Measurements from ENCODE around the gene RARG.

RARG gene

DNA sequence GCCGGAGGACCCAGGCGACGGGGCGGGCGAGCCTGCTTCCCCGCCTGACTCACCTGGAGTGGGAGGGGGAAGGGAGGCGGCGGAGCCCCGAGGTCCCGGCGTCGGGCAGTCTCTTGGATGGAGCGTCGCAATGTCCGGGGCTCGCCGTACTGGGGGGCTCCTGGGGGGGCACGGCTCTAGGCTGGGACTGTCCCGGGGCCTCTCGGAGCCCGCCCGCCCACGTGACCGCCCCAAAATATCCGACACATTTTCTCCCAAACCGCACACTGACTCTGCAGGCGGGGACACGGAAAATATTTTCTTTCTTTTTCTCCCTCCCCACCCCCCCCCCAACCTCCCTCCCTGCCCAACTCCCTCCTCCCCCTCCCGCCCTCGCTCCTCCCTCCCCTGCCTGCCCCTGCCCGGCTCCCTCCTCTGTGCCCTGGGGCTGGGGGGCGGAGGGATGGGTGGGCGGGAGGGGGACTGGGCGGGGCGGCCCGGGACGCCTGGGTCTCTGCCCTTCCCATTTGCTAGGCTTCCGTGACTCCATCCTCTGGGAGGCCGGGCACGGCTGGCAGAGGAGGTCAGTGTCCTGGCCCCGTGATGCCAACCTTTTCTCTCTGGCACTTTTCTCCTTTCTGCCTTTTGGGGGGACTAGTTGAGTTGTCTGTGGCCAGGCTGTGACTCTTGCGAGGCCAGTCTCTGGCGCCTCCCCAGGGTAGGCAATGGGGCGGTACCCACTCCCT is at the start of gene RARG:
Gene RARG (minus strand): TSS at position 289 of the 725 bp plus-strand sequence. CDS start 4,664 bp downstream, outside the sequence.
- H3K27ac Mint-ChIP-seq: peak within 1 kb of the TSS; percentile 80
- H3K9me3 Mint-ChIP-seq: no peaks in the 10 kb centered on the region
- peaks cover 53% of the 10 kb centered on the region for H3K4me1 Mint-ChIP-seq (ENCODE audit: low read depth)
- H3K4me3 Mint-ChIP-seq: peak within 1 kb of the TSS; percentile 89
- peaks cover under 1% of the 10 kb centered on the region for H3K36me3 Mint-ChIP-seq (ENCODE audit: low read depth)
- H3K27me3 Mint-ChIP-seq (ENCODE audit: low read depth): no peaks in the 10 kb centered on the region

DNA sequence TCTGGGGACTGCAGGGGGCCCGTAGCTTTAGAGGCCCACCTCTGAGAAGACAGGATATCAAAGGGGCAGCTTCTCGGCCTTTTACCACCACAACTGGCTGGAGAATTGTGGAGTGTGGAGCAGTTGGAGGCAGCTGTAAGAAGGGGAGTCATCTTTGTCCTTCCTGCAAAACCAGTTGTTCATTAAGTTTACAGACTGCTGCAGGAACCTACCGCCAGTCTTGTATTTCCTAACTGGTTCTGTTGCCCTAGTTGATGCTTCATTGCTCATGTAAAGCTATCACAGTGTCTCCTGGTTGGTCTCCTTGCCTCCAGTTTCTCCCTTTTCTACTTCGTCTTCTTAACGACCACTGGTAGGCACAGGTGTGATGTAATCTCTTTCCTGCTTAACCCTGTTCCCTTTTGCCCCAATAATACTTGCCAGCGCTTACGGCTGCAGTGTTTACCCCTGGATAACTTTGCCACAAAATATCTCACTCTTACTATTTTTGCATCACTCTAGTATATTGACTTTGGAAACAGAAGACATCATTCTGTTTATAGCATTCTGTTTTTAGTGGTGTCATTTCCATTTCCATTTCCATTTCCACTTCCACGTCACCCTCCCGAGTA is 48.0 kb upstream of the RARG start:
- Mint-ChIP-seq H3K36me3 (ENCODE audit: low read depth) (peaks cover 43% of the 10 kb centered on the region), H3K4me1 (ENCODE audit: low read depth) (peaks cover 8% of the 10 kb centered on the region), H3K27me3 (ENCODE audit: low read depth) (no peaks in the 10 kb centered on the region), H3K4me3 (no peak overlapping the region), H3K9me3 (no peaks in the 10 kb centered on the region), H3K27ac (no peak overlapping the region)

DNA sequence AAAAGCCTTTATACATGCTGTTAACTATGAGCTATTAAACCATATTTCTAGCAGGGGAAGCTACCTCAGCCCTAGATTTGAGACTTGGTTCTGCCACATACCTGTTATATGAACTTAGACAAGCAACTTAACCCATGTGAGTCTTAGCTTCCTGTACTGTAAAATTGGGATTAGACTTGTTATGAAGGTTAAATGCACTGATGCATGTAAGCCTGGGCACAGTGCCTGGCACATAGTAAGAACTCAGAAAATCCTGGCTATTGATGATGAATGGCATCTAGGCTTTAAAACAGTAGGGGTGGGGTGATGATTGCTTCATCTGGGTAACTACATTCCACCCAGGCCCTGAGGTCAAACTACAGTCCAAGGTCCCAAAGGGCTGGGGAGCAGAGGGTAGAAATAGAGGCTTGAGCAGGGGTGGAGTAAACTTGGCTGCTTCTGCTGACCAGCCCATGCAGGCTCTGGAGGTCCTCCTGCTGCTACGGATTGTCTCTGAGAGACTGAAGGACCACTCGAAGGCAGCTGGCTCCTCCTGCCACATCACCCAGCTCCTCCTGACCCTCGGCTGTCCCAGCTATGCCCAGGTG is 47.4 kb upstream of the RARG start:
- Mint-ChIP-seq H3K9me3 (no peaks in the 10 kb centered on the region), H3K27ac (no peak overlapping the region), H3K36me3 (ENCODE audit: low read depth) (peaks cover 43% of the 10 kb centered on the region), H3K27me3 (ENCODE audit: low read depth) (no peaks in the 10 kb centered on the region), H3K4me1 (ENCODE audit: low read depth) (peaks cover 8% of the 10 kb centered on the region), H3K4me3 (no peak overlapping the region)

DNA sequence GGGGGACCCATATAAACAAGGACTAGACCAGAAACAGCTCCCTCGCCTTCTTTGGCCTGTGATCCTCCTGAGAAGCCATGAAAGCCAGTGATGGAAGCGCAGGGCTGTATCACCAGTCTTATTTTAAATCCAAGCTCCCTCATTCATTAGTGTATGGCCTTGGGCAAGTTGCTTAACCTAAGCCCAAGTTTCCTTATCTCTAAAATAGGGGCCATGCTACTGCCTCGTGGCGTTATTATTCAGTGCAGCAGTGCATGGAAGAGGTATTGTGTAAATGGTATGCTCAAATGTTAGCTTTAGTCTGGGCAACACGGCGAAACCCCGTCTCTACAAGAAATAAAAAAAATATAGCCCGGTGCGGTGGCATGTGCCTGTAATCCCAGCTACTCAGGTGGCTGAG is 46.0 kb upstream of the RARG start:
- peaks cover 11% of the 10 kb centered on the region for H3K4me1 Mint-ChIP-seq (ENCODE audit: low read depth)
- H3K36me3 Mint-ChIP-seq (ENCODE audit: low read depth): peaks cover 37% of the 10 kb centered on the region
- H3K4me3 Mint-ChIP-seq: no peak overlapping the region
- H3K27me3 Mint-ChIP-seq (ENCODE audit: low read depth): no peaks in the 10 kb centered on the region
- no peak overlapping the region for H3K27ac Mint-ChIP-seq
- no peaks in the 10 kb centered on the region for H3K9me3 Mint-ChIP-seq

DNA sequence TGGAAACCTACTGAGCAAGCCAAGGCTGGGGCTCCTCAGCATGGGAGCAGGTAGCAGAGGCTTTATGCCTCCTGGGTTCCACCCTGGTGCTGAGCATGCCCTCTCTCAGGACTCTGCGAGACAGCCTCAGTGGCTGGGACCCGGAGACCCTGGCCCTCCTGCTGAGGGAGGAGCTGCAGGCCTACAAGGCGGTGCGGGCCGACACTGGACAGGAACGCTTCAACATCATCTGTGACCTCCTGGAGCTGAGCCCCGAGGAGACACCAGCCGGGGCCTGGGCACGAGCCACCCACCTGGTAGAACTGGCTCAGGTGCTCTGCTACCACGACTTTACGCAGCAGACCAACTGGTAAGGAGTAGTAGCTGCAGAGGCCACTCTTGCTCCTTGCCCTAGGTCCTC is 44.5 kb upstream of the RARG start:
- H3K4me1 Mint-ChIP-seq (ENCODE audit: low read depth): peaks cover 16% of the 10 kb centered on the region
- H3K36me3 Mint-ChIP-seq (ENCODE audit: low read depth): peaks cover 34% of the 10 kb centered on the region
- no peaks in the 10 kb centered on the region for H3K27me3 Mint-ChIP-seq (ENCODE audit: low read depth)
- no peak overlapping the region for H3K27ac Mint-ChIP-seq
- no peak overlapping the region for H3K4me3 Mint-ChIP-seq
- no peaks in the 10 kb centered on the region for H3K9me3 Mint-ChIP-seq

DNA sequence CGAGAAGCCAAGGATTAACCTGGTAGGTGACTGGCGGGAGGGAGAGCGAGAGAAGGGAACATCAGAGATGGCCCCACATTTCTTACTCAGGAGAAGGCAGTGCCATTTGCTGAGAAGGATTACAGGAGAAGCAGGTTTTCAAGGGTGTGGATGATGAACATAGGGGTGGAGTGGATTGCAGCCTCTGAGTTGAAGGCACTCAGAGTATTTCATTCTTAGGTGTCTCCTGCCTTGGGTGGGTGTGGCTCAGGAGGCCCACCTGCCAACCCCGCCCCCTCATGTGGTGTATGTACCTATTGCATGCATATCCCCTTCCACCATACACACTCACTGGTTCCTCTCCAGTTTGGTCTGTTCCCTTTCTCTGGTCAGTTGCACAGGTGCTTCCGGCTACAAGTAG is 42.4 kb upstream of the RARG start:
- peak overlapping the region; percentile 10 for H3K27ac Mint-ChIP-seq
- no peaks in the 10 kb centered on the region for H3K27me3 Mint-ChIP-seq (ENCODE audit: low read depth)
- H3K4me3 Mint-ChIP-seq: no peak overlapping the region
- H3K9me3 Mint-ChIP-seq: no peaks in the 10 kb centered on the region
- H3K36me3 Mint-ChIP-seq (ENCODE audit: low read depth): peaks cover 32% of the 10 kb centered on the region
- peaks cover 28% of the 10 kb centered on the region for H3K4me1 Mint-ChIP-seq (ENCODE audit: low read depth)

DNA sequence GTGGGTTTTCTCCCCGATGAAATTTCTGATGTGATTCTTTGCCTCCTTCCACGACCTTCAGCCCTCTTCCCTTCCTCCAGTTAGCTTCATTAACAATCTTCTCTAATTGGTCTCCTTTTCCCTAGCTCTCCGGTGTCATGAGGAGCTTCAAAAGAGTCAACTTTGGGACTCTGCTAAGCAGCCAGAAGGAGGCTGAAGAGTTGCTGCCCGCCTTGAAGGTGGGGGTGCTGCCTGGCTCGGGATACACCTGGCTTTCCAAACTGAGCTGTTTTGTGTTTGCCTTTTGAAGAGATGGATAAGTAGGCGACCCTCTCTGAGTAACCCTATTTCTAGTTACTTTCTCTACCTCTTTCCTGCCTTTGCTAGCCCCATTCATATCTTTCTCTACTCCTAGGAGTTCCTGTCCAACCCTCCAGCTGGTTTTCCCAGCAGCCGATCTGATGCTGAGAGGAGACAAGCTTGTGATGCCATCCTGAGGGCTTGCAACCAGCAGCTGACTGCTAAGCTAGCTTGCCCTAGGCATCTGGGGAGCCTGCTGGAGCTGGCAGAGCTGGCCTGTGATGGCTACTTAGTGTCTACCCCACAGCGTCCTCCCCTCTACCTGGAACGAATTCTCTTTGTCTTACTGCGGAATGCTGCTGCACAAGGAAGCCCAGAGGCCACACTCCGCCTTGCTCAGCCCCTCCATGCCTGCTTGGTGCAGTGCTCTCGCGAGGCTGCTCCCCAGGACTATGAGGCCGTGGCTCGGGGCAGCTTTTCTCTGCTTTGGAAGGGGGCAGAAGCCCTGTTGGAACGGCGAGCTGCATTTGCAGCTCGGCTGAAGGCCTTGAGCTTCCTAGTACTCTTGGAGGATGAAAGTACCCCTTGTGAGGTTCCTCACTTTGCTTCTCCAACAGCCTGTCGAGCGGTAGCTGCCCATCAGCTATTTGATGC is 36.9 kb upstream of the RARG start:
- Mint-ChIP-seq H3K4me3 (peak overlapping the region; percentile 99), H3K4me1 (ENCODE audit: low read depth) (peaks cover 33% of the 10 kb centered on the region)

DNA sequence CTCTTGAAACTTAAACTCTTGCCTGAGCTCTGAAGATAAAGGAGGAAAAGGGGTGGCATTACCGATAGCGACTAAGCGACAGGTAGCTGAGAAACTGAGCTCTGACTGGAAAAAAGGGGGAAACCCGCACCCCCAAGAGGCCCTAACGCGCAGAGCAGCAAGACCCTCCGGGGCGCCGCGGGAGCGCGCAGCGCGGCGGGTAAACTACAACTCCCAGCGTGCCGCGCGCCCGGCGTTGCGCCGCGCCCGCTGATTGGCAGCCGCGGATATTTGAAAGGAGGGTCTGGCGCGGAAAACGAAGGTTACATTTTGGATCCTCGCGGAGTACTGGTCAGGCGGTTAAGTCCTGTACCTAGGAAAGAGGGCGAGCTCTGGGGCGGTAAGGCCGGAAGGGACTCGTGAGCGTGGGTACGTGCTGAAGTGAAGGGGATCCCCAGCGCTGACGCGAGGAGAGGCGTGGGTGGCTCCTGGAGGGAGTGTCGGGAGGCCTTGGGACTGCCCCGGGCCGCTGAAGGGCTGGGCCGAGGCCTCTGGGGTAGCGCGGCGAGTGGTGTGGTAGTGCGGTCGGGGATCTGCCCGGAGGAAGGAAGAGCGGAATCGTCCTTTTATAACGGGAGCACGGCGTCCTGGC is 36.1 kb upstream of the RARG start, which contains the start of gene ESPL1:
Gene ESPL1 (plus strand): TSS at position 301 of the 631 bp plus-strand sequence. CDS start 468 bp downstream, outside the sequence.
- Mint-ChIP-seq H3K4me1 (ENCODE audit: low read depth) (peaks cover 32% of the 10 kb centered on the region), H3K36me3 (ENCODE audit: low read depth) (peaks cover 17% of the 10 kb centered on the region), H3K4me3 (peak within 1 kb of the TSS; percentile 99), H3K9me3 (no peaks in the 10 kb centered on the region), H3K27me3 (ENCODE audit: low read depth) (no peaks in the 10 kb centered on the region), H3K27ac (peak within 1 kb of the TSS; percentile 95)

More for the DNA sequence above, 36.9 kb upstream of the RARG start:
- Mint-ChIP-seq H3K27me3 (ENCODE audit: low read depth) (no peaks in the 10 kb centered on the region), H3K9me3 (no peaks in the 10 kb centered on the region), H3K36me3 (ENCODE audit: low read depth) (peaks cover 17% of the 10 kb centered on the region), H3K27ac (peak overlapping the region; percentile 95)

DNA sequence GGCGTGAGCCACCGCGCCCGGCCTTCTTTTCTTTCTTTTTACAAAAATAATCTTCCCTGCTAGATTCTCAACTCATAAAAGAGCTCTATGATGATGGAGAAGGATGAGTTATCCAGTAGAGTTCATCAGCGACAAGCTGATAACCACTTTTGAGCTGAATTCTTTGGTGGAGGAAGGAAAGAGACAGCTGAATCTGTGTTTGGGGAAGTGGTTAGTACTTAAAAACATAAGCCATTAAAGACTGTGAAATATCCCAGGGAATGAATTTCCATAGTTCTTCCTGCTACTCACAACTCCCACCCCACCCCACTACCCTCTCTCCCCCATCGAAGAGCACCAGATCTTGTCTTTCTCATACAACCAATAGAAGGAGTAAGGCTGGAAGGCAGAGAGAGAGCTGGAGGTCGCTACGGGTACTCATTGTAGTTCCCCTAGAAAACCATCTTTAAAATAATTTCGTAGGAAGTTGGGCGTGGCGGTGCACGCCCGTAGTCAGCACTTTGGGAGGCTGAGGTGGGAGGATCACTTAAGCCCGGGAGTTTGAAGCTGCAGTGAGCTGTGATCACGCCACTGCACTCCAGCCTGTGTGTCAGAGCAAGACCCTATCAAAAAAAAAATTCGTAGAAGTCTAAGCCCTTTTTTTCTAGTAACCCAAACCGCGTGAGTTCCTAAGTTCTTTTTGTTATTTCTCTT is 35.4 kb upstream of the RARG start:
- peaks cover 14% of the 10 kb centered on the region for H3K36me3 Mint-ChIP-seq (ENCODE audit: low read depth)
- no peaks in the 10 kb centered on the region for H3K9me3 Mint-ChIP-seq
- peaks cover 32% of the 10 kb centered on the region for H3K4me1 Mint-ChIP-seq (ENCODE audit: low read depth)
- no peaks in the 10 kb centered on the region for H3K27me3 Mint-ChIP-seq (ENCODE audit: low read depth)
- peak overlapping the region; percentile 99 for H3K4me3 Mint-ChIP-seq
- H3K27ac Mint-ChIP-seq: peak overlapping the region; percentile 95

DNA sequence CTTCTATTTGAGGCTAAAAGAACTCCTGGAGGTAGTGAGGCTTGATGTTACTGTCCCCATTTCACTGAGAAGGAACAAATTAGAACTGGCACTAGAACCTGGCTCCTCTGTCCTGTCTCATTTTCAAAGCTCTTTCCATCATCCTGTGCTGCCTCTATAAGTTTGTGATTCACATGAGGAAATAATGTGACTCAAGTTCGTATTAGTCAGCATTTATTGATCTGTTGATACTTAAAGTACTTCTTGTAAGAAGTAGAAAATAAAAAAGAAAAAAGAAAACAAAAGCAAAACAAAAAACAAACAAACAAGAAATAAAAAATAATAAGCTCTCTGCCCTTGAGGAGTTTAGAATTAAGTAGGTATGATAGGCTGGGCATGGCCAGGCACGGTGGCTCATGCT is 33.8 kb upstream of the RARG start:
- Mint-ChIP-seq H3K4me3 (no peak overlapping the region), H3K36me3 (ENCODE audit: low read depth) (peaks cover 10% of the 10 kb centered on the region), H3K27me3 (ENCODE audit: low read depth) (no peaks in the 10 kb centered on the region), H3K27ac (no peak overlapping the region), H3K9me3 (no peaks in the 10 kb centered on the region), H3K4me1 (ENCODE audit: low read depth) (peaks cover 27% of the 10 kb centered on the region)

DNA sequence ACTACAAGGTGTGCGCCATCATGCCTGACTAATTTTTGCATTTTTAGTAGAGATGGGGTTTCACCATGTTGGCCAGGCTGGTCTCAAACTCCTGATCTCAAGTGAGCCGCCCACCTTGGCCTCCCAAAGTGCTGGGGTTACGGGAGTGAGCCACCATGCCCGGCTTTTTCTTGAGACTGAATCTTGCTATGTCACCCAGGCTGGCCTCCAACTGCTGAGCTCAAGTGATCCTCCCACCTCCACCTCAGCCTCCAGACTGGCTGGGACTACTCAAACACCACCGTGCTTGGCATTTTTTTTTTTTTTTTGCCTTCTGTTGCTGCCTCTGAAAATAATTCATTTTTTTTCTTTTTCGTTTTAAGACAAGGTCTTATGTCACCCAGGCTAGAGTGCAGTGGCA is 27.9 kb upstream of the RARG start:
- Mint-ChIP-seq H3K27ac (no peak overlapping the region), H3K36me3 (ENCODE audit: low read depth) (peaks cover 5% of the 10 kb centered on the region), H3K4me3 (no peak overlapping the region), H3K9me3 (no peaks in the 10 kb centered on the region), H3K4me1 (ENCODE audit: low read depth) (peaks cover 12% of the 10 kb centered on the region), H3K27me3 (ENCODE audit: low read depth) (no peaks in the 10 kb centered on the region)

DNA sequence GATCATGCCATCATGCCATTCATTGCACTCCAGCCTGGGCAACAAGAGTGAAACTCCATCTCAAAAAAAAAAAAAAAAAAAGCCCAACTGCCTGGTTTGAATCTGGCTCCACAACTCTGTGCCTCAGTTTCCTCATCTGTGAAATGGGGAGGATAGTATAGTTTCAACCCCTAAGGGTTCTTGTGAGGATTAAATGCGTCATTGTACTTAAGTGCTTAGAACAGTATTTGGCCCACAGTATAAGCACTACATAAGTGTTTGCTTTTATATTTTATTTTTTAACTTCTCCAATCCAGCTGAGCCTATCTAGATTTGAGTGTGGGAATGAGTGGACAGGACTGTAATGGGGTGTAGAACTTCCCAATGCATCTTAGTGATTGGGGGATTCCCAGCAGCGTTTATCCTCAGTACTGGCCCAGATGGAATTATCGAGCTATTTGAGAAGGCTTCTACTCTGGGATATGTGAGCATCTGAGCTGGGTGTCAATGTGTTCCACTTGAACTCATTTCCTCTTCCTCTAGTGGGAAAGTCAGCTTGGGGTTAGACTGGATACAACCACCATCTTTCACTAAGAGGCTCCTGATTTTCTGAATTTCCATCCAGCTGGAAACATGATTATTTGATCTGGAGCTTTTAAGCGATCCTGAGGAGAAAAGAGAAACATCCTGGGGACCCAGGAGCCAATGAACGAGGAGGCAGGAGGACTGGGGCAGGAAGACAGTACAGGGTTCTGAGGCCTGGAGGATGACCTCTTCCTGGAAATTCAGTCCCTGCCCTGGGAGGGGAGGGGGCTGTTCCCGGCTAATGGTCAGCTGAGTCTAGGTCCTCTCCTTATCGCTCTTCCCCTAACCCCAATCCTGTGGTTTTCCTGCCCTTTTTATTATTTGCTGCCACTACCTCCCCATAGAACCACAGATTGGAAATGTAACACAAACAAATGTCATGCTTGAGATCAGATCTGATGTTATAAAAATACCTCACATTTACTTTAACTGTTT is 26.8 kb upstream of the RARG start:
- Mint-ChIP-seq H3K4me3 (no peak overlapping the region), H3K27ac (no peak overlapping the region), H3K9me3 (no peaks in the 10 kb centered on the region), H3K27me3 (ENCODE audit: low read depth) (no peaks in the 10 kb centered on the region), H3K36me3 (ENCODE audit: low read depth) (peaks cover 10% of the 10 kb centered on the region), H3K4me1 (ENCODE audit: low read depth) (peaks cover 17% of the 10 kb centered on the region)

Measured in T-helper 1 cell treated with Interleukin-12 subunit alpha and Interleukin-12 subunit beta and Interleukin-4 antibody, amounts not matched to agents 30 μg/mL and 1 μg/mL, for 36 hours (primary cell).